ENCODE data around the gene ANAPC1. TPM values are rescaled to one million over a fixed set of nuclear protein-coding genes. Genes with fewer than 3 reads are reported as not detected.
A peak's percentile ranks its signal among the peaks of the same experiment; 100 is the strongest.

The ANAPC1 gene
- total and polyA plus RNA-seq, 9 of the 15 experiments (the other 6 are each of a cell fraction or from before 2014, with no cell fraction given), result 14.0 to 126 (median 78.2) TPM

DNA sequence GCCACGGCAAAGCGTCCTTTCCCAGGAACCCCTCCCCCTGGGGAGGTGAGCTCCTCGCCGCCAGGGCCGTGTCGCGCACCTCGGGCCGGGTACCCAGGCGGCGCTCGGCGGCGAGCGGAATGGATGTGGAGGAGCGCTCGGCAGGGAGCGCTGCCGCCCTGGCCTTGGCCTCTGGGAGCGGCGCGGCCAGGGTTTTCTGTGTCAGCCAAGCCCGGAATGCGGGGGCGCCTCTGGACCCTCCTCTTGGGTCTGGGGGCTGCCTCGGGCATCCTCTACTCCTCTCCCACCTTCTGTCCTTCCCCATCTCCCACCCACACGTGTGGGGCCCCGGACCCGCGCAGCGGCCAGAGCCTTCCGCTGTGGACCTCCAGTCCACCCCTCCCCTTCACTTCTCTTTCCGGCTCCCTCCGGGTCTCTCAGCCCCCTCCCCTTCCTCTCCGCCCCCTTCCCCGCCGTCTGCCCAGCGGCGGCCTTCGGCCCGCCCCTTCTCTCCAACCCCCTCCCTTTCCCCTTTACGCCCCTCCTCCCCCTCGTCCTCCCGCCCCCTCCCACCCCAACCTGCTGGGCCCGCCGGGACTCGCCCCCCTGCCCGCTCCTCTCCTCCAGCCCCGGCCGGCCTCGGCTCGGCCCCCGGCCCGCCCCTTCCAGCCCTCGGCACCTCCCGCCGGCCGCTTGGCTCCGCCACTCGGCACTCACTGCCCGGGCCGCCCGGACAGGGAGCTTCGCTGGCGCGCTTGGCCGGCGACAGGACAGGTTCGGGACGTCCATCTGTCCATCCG is 14.1 kb upstream of the ANAPC1 start, which contains the start of gene MERTK (continued):
- TF ChIP-seq SIN3B (IDR thresholded peaks at IDR 0.05; ENCODE audit: low read depth) (0 out of 2 replicates have a peak, but pooled peaks have one; percentile 37), TARDBP (IDR thresholded peaks at IDR 0.05) (no peak), MIER1 (IDR thresholded peaks at IDR 0.05; ENCODE audit: low read depth) (no peak), RNF2 (IDR thresholded peaks at IDR 0.05) (no peak), MTA3 (IDR thresholded peaks at IDR 0.05; ENCODE audit: borderline replicate concordance) (peak; percentile 28; the same call in 1 of the 2 replicates), PHB (CRISPR knock-in tag; IDR thresholded peaks at IDR 0.05) (no peak), PRMT5 (CRISPR knock-in tag; IDR thresholded peaks at IDR 0.05) (no peak), ZNF143 (CRISPR knock-in tag; IDR thresholded peaks at IDR 0.05) (no peak), SOX6 (IDR thresholded peaks at IDR 0.05) (no peak), NEUROD1 (IDR thresholded peaks at IDR 0.05; ENCODE audit: borderline replicate concordance, low read depth, low read length, partially characterized antibody) (no peak), NR3C1 (CRISPR knock-in tag; IDR thresholded peaks at IDR 0.05) (no peak), CBFB (CRISPR knock-in tag; IDR thresholded peaks at IDR 0.05) (no peak), SP1 (CRISPR knock-in tag; IDR thresholded peaks at IDR 0.05) (peak; percentile 61; the same call in 1 of the 2 replicates), ZNF239 (CRISPR knock-in tag; IDR thresholded peaks at IDR 0.05) (no peak), ZNF311 (CRISPR knock-in tag; IDR thresholded peaks at IDR 0.05) (no peak)
- TF ChIP-seq, protein P1, sequence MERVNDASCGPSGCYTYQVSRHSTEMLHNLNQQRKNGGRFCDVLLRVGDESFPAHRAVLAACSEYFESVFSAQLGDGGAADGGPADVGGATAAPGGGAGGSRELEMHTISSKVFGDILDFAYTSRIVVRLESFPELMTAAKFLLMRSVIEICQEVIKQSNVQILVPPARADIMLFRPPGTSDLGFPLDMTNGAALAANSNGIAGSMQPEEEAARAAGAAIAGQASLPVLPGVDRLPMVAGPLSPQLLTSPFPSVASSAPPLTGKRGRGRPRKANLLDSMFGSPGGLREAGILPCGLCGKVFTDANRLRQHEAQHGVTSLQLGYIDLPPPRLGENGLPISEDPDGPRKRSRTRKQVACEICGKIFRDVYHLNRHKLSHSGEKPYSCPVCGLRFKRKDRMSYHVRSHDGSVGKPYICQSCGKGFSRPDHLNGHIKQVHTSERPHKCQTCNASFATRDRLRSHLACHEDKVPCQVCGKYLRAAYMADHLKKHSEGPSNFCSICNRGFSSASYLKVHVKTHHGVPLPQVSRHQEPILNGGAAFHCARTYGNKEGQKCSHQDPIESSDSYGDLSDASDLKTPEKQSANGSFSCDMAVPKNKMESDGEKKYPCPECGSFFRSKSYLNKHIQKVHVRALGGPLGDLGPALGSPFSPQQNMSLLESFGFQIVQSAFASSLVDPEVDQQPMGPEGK (CRISPR knock-in tag; IDR thresholded peaks at IDR 0.05; ENCODE audit: borderline replicate concordance), result no peak
- TF ChIP-seq, protein P2, sequence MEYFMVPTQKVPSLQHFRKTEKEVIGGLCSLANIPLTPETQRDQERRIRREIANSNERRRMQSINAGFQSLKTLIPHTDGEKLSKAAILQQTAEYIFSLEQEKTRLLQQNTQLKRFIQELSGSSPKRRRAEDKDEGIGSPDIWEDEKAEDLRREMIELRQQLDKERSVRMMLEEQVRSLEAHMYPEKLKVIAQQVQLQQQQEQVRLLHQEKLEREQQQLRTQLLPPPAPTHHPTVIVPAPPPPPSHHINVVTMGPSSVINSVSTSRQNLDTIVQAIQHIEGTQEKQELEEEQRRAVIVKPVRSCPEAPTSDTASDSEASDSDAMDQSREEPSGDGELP (CRISPR knock-in tag; IDR thresholded peaks at IDR 0.05; ENCODE audit: borderline replicate concordance), result no peak; the same call in 1 of the 2 replicates
- TF ChIP-seq, protein P3, sequence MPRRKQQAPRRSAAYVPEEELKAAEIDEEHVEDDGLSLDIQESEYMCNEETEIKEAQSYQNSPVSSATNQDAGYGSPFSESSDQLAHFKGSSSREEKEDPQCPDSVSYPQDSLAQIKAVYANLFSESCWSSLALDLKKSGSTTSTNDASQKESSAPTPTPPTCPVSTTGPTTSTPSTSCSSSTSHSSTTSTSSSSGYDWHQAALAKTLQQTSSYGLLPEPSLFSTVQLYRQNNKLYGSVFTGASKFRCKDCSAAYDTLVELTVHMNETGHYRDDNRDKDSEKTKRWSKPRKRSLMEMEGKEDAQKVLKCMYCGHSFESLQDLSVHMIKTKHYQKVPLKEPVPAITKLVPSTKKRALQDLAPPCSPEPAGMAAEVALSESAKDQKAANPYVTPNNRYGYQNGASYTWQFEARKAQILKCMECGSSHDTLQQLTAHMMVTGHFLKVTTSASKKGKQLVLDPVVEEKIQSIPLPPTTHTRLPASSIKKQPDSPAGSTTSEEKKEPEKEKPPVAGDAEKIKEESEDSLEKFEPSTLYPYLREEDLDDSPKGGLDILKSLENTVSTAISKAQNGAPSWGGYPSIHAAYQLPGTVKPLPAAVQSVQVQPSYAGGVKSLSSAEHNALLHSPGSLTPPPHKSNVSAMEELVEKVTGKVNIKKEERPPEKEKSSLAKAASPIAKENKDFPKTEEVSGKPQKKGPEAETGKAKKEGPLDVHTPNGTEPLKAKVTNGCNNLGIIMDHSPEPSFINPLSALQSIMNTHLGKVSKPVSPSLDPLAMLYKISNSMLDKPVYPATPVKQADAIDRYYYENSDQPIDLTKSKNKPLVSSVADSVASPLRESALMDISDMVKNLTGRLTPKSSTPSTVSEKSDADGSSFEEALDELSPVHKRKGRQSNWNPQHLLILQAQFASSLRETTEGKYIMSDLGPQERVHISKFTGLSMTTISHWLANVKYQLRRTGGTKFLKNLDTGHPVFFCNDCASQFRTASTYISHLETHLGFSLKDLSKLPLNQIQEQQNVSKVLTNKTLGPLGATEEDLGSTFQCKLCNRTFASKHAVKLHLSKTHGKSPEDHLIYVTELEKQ (CRISPR knock-in tag; IDR thresholded peaks at IDR 0.05), result no peak
- TF ChIP-seq, protein P4, sequence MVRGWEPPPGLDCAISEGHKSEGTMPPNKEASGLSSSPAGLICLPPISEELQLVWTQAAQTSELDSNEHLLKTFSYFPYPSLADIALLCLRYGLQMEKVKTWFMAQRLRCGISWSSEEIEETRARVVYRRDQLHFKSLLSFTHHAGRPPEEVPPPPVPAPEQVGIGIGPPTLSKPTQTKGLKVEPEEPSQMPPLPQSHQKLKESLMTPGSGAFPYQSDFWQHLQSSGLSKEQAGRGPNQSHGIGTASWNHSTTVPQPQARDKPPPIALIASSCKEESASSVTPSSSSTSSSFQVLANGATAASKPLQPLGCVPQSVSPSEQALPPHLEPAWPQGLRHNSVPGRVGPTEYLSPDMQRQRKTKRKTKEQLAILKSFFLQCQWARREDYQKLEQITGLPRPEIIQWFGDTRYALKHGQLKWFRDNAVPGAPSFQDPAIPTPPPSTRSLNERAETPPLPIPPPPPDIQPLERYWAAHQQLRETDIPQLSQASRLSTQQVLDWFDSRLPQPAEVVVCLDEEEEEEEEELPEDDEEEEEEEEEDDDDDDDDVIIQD (CRISPR knock-in tag; IDR thresholded peaks at IDR 0.05), result no peak
- TF ChIP-seq, protein P5, sequence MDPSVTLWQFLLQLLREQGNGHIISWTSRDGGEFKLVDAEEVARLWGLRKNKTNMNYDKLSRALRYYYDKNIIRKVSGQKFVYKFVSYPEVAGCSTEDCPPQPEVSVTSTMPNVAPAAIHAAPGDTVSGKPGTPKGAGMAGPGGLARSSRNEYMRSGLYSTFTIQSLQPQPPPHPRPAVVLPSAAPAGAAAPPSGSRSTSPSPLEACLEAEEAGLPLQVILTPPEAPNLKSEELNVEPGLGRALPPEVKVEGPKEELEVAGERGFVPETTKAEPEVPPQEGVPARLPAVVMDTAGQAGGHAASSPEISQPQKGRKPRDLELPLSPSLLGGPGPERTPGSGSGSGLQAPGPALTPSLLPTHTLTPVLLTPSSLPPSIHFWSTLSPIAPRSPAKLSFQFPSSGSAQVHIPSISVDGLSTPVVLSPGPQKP (CRISPR knock-in tag; IDR thresholded peaks at IDR 0.05), result no peak

Data from K562 (cell line).